H9 (cell line): Measurements from ENCODE around the gene CACNA1A. TPM values are rescaled to one million over a fixed set of nuclear protein-coding genes. Genes with fewer than 3 reads are reported as not detected.

Source experiments
- DNase-seq: peaks from one replicate; pipeline ENCODE4 v3.0.0-alpha.2; 2017
- H2AFZ ChIP-seq: one replicate; pipeline ENCODE4 v1.6.1; 2013; ENCODE audit warnings: mild to moderate bottlenecking, low read length, control low read depth, moderate library complexity
- H2AK5ac ChIP-seq: 2 replicates; pipeline ENCODE4 v1.6.1; 2013; ENCODE audit warnings: low read length, control low read depth, mixed read lengths; ENCODE audit not compliant: insufficient read length
- H2BK120ac ChIP-seq: one replicate; pipeline ENCODE4 v1.6.1; 2013; ENCODE audit warnings: low read depth, mild to moderate bottlenecking, low read length, control low read depth, inconsistent platforms; ENCODE audit not compliant: poor library complexity, severe bottlenecking
- H2BK12ac ChIP-seq: 2 replicates; pipeline ENCODE4 v1.6.1; 2013; ENCODE audit warnings: low read length, control low read depth, mixed read lengths, low read depth; ENCODE audit not compliant: insufficient read length
- H2BK15ac ChIP-seq: 2 replicates; pipeline ENCODE4 v1.6.1; 2013; ENCODE audit warnings: low read depth, low read length, control low read depth
- H2BK20ac ChIP-seq: one replicate; pipeline ENCODE4 v1.6.1; 2013; ENCODE audit warnings: low read depth, mild to moderate bottlenecking, low read length, control low read depth, inconsistent platforms; ENCODE audit not compliant: poor library complexity, severe bottlenecking
- H2BK5ac ChIP-seq: 2 replicates; pipeline ENCODE4 v1.6.1; 2013; ENCODE audit warnings: low read length, control low read depth, mixed read lengths; ENCODE audit not compliant: insufficient read length
- H3K14ac ChIP-seq: 2 replicates; pipeline ENCODE4 v1.6.1; 2013; ENCODE audit warnings: low read length, control low read depth; ENCODE audit not compliant: insufficient read depth
- H3K18ac ChIP-seq: 2 replicates; pipeline ENCODE4 v1.6.1; 2013; ENCODE audit warnings: low read depth, mild to moderate bottlenecking, mixed read lengths, low read length, control low read depth; ENCODE audit not compliant: insufficient read length
- H3K23ac ChIP-seq: 2 replicates; pipeline ENCODE4 v1.6.1; 2013; ENCODE audit warnings: low read length, control low read depth, mixed read lengths, low read depth; ENCODE audit not compliant: insufficient read length
- H3K23me2 ChIP-seq: 2 replicates; pipeline ENCODE4 v1.6.1; 2013; ENCODE audit warnings: low read depth, mild to moderate bottlenecking, mixed read lengths, low read length, control low read depth; ENCODE audit not compliant: insufficient read length, poor library complexity, severe bottlenecking
- H3K27ac ChIP-seq: 2 replicates; pipeline ENCODE4 v1.5.1; 2013; ENCODE audit warnings: low read length, control low read depth, mixed read lengths, low read depth; ENCODE audit not compliant: insufficient read length
- H3K27me3 ChIP-seq: 2 replicates; pipeline ENCODE4 v1.6.1; 2013; ENCODE audit warnings: low read length, control low read depth, inconsistent platforms; ENCODE audit not compliant: insufficient read depth
- H3K4ac ChIP-seq: 2 replicates; pipeline ENCODE4 v1.6.1; 2013; ENCODE audit warnings: low read depth, mild to moderate bottlenecking, control low read depth, inconsistent platforms, low read length, moderate library complexity
- H3K4me1 ChIP-seq: 2 replicates; pipeline ENCODE4 v1.6.1; 2013; ENCODE audit warnings: low read length, control low read depth, inconsistent platforms; ENCODE audit not compliant: insufficient read depth
- H3K4me2 ChIP-seq: 2 replicates; pipeline ENCODE4 v1.6.1; 2013; ENCODE audit warnings: low read length, control low read depth, mixed read lengths; ENCODE audit not compliant: insufficient read length, insufficient read depth
- H3K56ac ChIP-seq: 2 replicates; pipeline ENCODE4 v1.6.1; 2013; ENCODE audit warnings: low read depth, mild to moderate bottlenecking, mixed read lengths, low read length, control low read depth; ENCODE audit not compliant: insufficient read length
- H3K79me1 ChIP-seq: 2 replicates; pipeline ENCODE4 v1.6.1; 2013; ENCODE audit warnings: low read depth, mild to moderate bottlenecking, moderate library complexity, low read length, control low read depth, inconsistent platforms; ENCODE audit not compliant: insufficient read depth, poor library complexity, severe bottlenecking
- H3K79me2 ChIP-seq: 2 replicates; pipeline ENCODE4 v1.6.1; 2013; ENCODE audit warnings: low read length, control low read depth, inconsistent platforms; ENCODE audit not compliant: insufficient read depth
- H3K9ac ChIP-seq: 2 replicates; pipeline ENCODE4 v1.6.1; 2013; ENCODE audit warnings: low read length, control low read depth, mixed read lengths; ENCODE audit not compliant: insufficient read length; ENCODE audit errors: extremely low read depth
- H3K9me3 ChIP-seq: one replicate; pipeline ENCODE4 v1.6.1; 2013; ENCODE audit warnings: low read depth, low read length, inconsistent platforms; ENCODE audit not compliant: control insufficient read depth
- H3T11ph ChIP-seq: one replicate; pipeline ENCODE4 v1.6.1; 2013; ENCODE audit warnings: mild to moderate bottlenecking, low read length, control low read depth, inconsistent platforms
- H4K20me1 ChIP-seq: one replicate; pipeline ENCODE4 v1.6.1; 2013; ENCODE audit not compliant: control insufficient read depth, insufficient read length, insufficient read depth
- H4K5ac ChIP-seq: 2 replicates; pipeline ENCODE4 v1.6.1; 2013; ENCODE audit warnings: low read depth, mild to moderate bottlenecking, mixed read lengths, low read length, control low read depth; ENCODE audit not compliant: insufficient read length
- H4K8ac ChIP-seq: replicated peaks from 2 replicates; pipeline ENCODE4 v1.6.1; 2013; ENCODE audit warnings: low read length, control low read depth, mixed read lengths, low read depth; ENCODE audit not compliant: insufficient read length
- H4K91ac ChIP-seq: 2 replicates; pipeline ENCODE4 v1.6.1; 2013; ENCODE audit warnings: low read depth, mild to moderate bottlenecking, moderate library complexity, mixed read lengths, low read length, control low read depth; ENCODE audit not compliant: insufficient read length
- H3K27ac Mint-ChIP-seq, 3 experiments: 2 replicates in 2 of 3; 3 replicates in 1 of 3; pipeline ENCODE4 v1.8.0; 2020 to 2021; ENCODE audit warnings: mixed read lengths in 3 of 3, mild to moderate bottlenecking in 1 of 3, moderate library complexity in 1 of 3
- H3K27me3 Mint-ChIP-seq: 2 replicates; pipeline ENCODE4 v1.8.0; 2021; ENCODE audit warnings: low read depth, mild to moderate bottlenecking, moderate library complexity, mixed read lengths
- H3K36me3 Mint-ChIP-seq, 3 experiments: 2 replicates in 2 of 3; 3 replicates in 1 of 3; pipeline ENCODE4 v1.8.0; 2020 to 2021; ENCODE audit warnings: low read depth in 3 of 3, mixed read lengths in 3 of 3; ENCODE audit not compliant: insufficient read depth in 1 of 3
- H3K4me1 Mint-ChIP-seq, 2 experiments: 2 replicates each; pipeline ENCODE4 v1.8.0; 2020; ENCODE audit warnings: mixed read lengths in 2 of 2
- H3K4me3 Mint-ChIP-seq, 2 experiments: 2 replicates in 1 of 2; 3 replicates in 1 of 2; pipeline ENCODE4 v1.8.0; 2020 to 2021; ENCODE audit warnings: mild to moderate bottlenecking in 2 of 2, mixed read lengths in 2 of 2, moderate library complexity in 1 of 2
- H3K9me3 Mint-ChIP-seq, 2 experiments: 2 replicates in 1 of 2; 3 replicates in 1 of 2; pipeline ENCODE4 v1.8.0; 2020; ENCODE audit warnings: mild to moderate bottlenecking in 2 of 2, mixed read lengths in 2 of 2, moderate library complexity in 1 of 2
- WGBS: extraction: QIAGEN DNeasy Blood & Tissue Kit; methylation state at CpG from one replicate; pipeline ENCODE4 v1.1.7; 2013; ENCODE audit warnings: missing lambda C conversion rate, low lambda C conversion rate, mixed read lengths; ENCODE audit not compliant: insufficient read length; ENCODE audit errors: extremely low coverage; 5-methylcytosine and 5-hydroxymethylcytosine counted together
- total RNA-seq: library from RNA; stranded (reverse); gene quantifications from 2 replicates; pipeline ENCODE4 v1.2.1, GENCODE V29; 2021
- TF ChIP-seq, protein P1 (sequence below): fragments of 200-600 bp; sonication (generic); conservative IDR thresholded peaks from 3 replicates; pipeline ENCODE4 v1.8.0; 2021; ENCODE audit warnings: antibody characterized with exemption, mild to moderate bottlenecking

The CACNA1A gene
- total RNA-seq, 1 experiment from 2014 or later, result 8.0 TPM

- Histone ChIP-seq H4K8ac (no peak overlapping the region), H3K56ac (no peak overlapping the region), H2BK12ac (no peak overlapping the region), H2BK20ac (no peak overlapping the region), H3K23me2 (no peaks in the 10 kb centered on the region), H2BK15ac (no peak overlapping the region), H2AFZ (no peak overlapping the region), H4K5ac (no peak overlapping the region), H4K91ac (no peak overlapping the region), H4K20me1 (no peaks in the 10 kb centered on the region), H3K9ac (no peak overlapping the region), H2AK5ac (no peak overlapping the region), H3K23ac (no peak overlapping the region), H3K27me3 (no peaks in the 10 kb centered on the region), H3K14ac (no peak overlapping the region), H3K79me2 (no peaks in the 10 kb centered on the region), H2BK120ac (no peak overlapping the region), H3K79me1 (no peaks in the 10 kb centered on the region), H2BK5ac (no peak overlapping the region), H3K4me2 (no peak overlapping the region), H3K18ac (no peak overlapping the region), H3T11ph (no peak overlapping the region), H3K9me3 (no peaks in the 10 kb centered on the region), H3K27ac (no peak overlapping the region), H3K4ac (no peak overlapping the region), H3K4me1 (no peaks in the 10 kb centered on the region)
- H3K4me3 Mint-ChIP-seq, result no peak overlapping the region
- H3K9me3 Mint-ChIP-seq, result peaks cover 12 to 13% of the 10 kb centered on the region in 2 experiments
- H3K27me3 Mint-ChIP-seq, result peaks cover 6% of the 10 kb centered on the region
- no peak for DNase-seq
- H3K36me3 Mint-ChIP-seq, result peaks cover 13 to 23% (median 23%) of the 10 kb centered on the region in 3 experiments
- no CpG with 5 or more reads among the region's 21 CpGs for WGBS
- TF ChIP-seq, protein P1, sequence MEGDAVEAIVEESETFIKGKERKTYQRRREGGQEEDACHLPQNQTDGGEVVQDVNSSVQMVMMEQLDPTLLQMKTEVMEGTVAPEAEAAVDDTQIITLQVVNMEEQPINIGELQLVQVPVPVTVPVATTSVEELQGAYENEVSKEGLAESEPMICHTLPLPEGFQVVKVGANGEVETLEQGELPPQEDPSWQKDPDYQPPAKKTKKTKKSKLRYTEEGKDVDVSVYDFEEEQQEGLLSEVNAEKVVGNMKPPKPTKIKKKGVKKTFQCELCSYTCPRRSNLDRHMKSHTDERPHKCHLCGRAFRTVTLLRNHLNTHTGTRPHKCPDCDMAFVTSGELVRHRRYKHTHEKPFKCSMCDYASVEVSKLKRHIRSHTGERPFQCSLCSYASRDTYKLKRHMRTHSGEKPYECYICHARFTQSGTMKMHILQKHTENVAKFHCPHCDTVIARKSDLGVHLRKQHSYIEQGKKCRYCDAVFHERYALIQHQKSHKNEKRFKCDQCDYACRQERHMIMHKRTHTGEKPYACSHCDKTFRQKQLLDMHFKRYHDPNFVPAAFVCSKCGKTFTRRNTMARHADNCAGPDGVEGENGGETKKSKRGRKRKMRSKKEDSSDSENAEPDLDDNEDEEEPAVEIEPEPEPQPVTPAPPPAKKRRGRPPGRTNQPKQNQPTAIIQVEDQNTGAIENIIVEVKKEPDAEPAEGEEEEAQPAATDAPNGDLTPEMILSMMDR, result no peak
- H3K27ac Mint-ChIP-seq, result peak overlapping the region in 1 of 3 experiments; percentile 12; a peak in 3 of 7 replicates
- H3K4me1 Mint-ChIP-seq, result no peaks in the 10 kb centered on the region
Measured at GRCh38 chr19:13255041-13255718, 251.1 kb downstream of the CACNA1A start.
